HepG2 (cell line): ENCODE results near the gene SMIM43. TPM values are rescaled to one million over a fixed set of nuclear protein-coding genes. Genes with fewer than 3 reads are reported as not detected.

Source experiments
- ATAC-seq: fragments of 200-7000 bp; cut with Tn5 transposase; 3 replicates; pipeline ENCODE4 v1.9.1; 2020; ENCODE audit warnings: mild to moderate bottlenecking, moderate library complexity
- BruUV-seq: library from RNA; stranded (reverse); fragments of 400-500 nt; replicated peaks from 2 replicates; lab custom pipeline; 2021; lab: Mats Ljungman, UMichigan
- CTCF ChIA-PET: fragments of 300-600 bp; formaldehyde crosslinking; extraction: SDS; loops from one replicate; lab custom pipeline; 2021; ENCODE audit warnings: low total read pairs, inconsistent platforms, low intra/inter-chr PET ratio; lab: Yijun Ruan, JAX
- POLR2A ChIA-PET: fragments of 350-600 bp; sonication (Branson Sonifier 250); formaldehyde crosslinking; loops from one replicate; lab custom pipeline; 2020; ENCODE audit warnings: antibody characterized with exemption, inconsistent platforms; lab: Yijun Ruan, JAX
- DNase-seq: peaks from one replicate; pipeline ENCODE4 v3.0.0-alpha.2; 2015; ENCODE audit warnings: low spot score
- FAIRE-seq: peaks from 3 replicates; lab custom pipeline; 2011; peaks lifted over from hg19 to GRCh38; lab: Jason Lieb, UNC
- H2AFZ ChIP-seq: one replicate; pipeline ENCODE4 v1.6.1; 2011; ENCODE audit warnings: low read length, inconsistent platforms
- H3K27ac ChIP-seq: fragments of 300-600 bp; 3 replicates; pipeline ENCODE4 v1.8.0; 2011; ENCODE audit warnings: mixed run types, mild to moderate bottlenecking, mixed read lengths, low read length, inconsistent platforms; ENCODE audit not compliant: insufficient read depth; ENCODE audit errors: extremely low read length
- H3K27me3 ChIP-seq, 2 experiments: fragments of 200-600 bp in 1 of 2; 2 replicates in 1 of 2; 3 replicates in 1 of 2; pipeline versions ENCODE4 v1.6.0 to v1.8.0; 2011; ENCODE audit warnings: low read length in 2 of 2, mild to moderate bottlenecking in 2 of 2, moderate library complexity in 2 of 2, inconsistent platforms in 1 of 2; ENCODE audit not compliant: insufficient read depth in 2 of 2, control insufficient read depth in 1 of 2
- H3K36me3 ChIP-seq, 2 experiments: fragments of 200-600 bp in 1 of 2; replicated peaks in 1 of 2; 2 replicates in 1 of 2; 3 replicates in 1 of 2; pipeline versions ENCODE4 v1.5.1 to v1.8.0; 2011; ENCODE audit warnings: low read length in 2 of 2, inconsistent platforms in 1 of 2; ENCODE audit not compliant: insufficient read depth in 2 of 2, control insufficient read depth in 1 of 2
- H3K4me1 ChIP-seq: 2 replicates; pipeline ENCODE4 v1.5.1; 2012; ENCODE audit warnings: low read length, inconsistent platforms; ENCODE audit not compliant: insufficient read depth
- H3K4me2 ChIP-seq: 2 replicates; pipeline ENCODE4 v1.6.0; 2011; ENCODE audit warnings: low read depth, low read length, inconsistent platforms
- H3K4me3 ChIP-seq, 3 experiments: fragments of 200-600 bp in 1 of 3; sonication (generic), shearing (Covaris generic) in 1 of 3; replicated peaks in 1 of 3; 2 replicates each; pipeline ENCODE4 v1.5.1; 2011 to 2016; ENCODE audit warnings: low read length in 3 of 3, inconsistent platforms in 2 of 3, low read depth in 2 of 3, mild to moderate bottlenecking in 2 of 3, control low read depth in 1 of 3, mixed read lengths in 1 of 3; ENCODE audit not compliant: insufficient read depth in 1 of 3
- H3K79me2 ChIP-seq: one replicate; pipeline ENCODE4 v1.6.1; 2011; ENCODE audit warnings: low read length, inconsistent platforms; ENCODE audit not compliant: insufficient read depth
- H3K9ac ChIP-seq: 2 replicates; pipeline ENCODE4 v1.6.0; 2011; ENCODE audit warnings: mild to moderate bottlenecking, low read depth, low read length, inconsistent platforms; ENCODE audit not compliant: insufficient read depth
- H3K9me3 ChIP-seq: 2 replicates; pipeline ENCODE4 v1.5.1; 2012; ENCODE audit warnings: mild to moderate bottlenecking, low read length
- H4K20me1 ChIP-seq: 2 replicates; pipeline ENCODE4 v1.6.0; 2011; ENCODE audit warnings: inconsistent platforms, mild to moderate bottlenecking, low read length, moderate library complexity; ENCODE audit not compliant: insufficient read depth
- IRX3 ChIP-seq: sonication (generic); formaldehyde crosslinking; IDR thresholded peaks from 2 replicates; pipeline ENCODE4 v1.8.1; 2023; ENCODE audit warnings: mild to moderate bottlenecking, low read depth, missing genetic modification reagents, borderline replicate concordance
- PRPF4 ChIP-seq: fragments of 200-400 bp; formaldehyde crosslinking; IDR thresholded peaks from 2 replicates; pipeline ENCODE4 v1.6.1; 2016; ENCODE audit warnings: low read length, low read depth; ENCODE audit not compliant: poor library complexity, severe bottlenecking
- RARA ChIP-seq: IDR thresholded peaks from 2 replicates; pipeline ENCODE4 v1.6.1; 2016; ENCODE audit warnings: missing genetic modification reagents, missing compliant biosample characterization
- TMF1 ChIP-seq: sonication (generic); formaldehyde crosslinking; IDR thresholded peaks from 2 replicates; pipeline ENCODE4 v1.8.1; 2022; ENCODE audit warnings: low read depth, missing genetic modification reagents
- ZC3H4 ChIP-seq: sonication (generic); formaldehyde crosslinking; IDR thresholded peaks from 2 replicates; pipeline ENCODE4 v1.4.0; 2020; ENCODE audit warnings: missing genetic modification reagents, borderline replicate concordance
- ZFP36L1 ChIP-seq: sonication (generic); formaldehyde crosslinking; IDR thresholded peaks from 2 replicates; pipeline ENCODE4 v1.8.0; 2022; ENCODE audit warnings: mild to moderate bottlenecking, missing genetic modification reagents, moderate library complexity
- WGBS: methylation state at CpG from one replicate; pipeline ENCODE4 v1.1.6; 2017; ENCODE audit warnings: low lambda C conversion rate; 5-methylcytosine and 5-hydroxymethylcytosine counted together
- in situ Hi-C: cut with HindIII; loops from 2 replicates; pipeline ENCODE4 v1.10.0; 2017; ENCODE audit warnings: low pct_unique_long_range_greater_than_20kb; ENCODE audit not compliant: extremely low pct_ligation_motif_present
- intact Hi-C: fragments of 100-400 bp; cut with micrococcal nuclease; formaldehyde crosslinking; loops from one replicate; pipeline ENCODE4 v1.10.0; 2022; ENCODE audit not compliant: unreplicated experiment
- polyA plus RNA-seq, 8 experiments: library from polyadenylated mRNA; depleted of rRNA in 3 of 8; stranded (reverse) in 7 of 8; unstranded in 1 of 8; fragments of >200 nt; fragmentation: Illumina TruSeq in 4 of 8; extraction: Trizol in 4 of 8; gene quantifications; 2 replicates each; pipeline versions ENCODE4 v1.2.1 to v1.2.3, GENCODE V29; 2011 to 2016; ENCODE audit warnings: low read depth in 4 of 8, missing spikeins in 1 of 8, mixed read lengths in 1 of 8; ENCODE audit not compliant: insufficient read depth in 1 of 8
- total RNA-seq, 5 experiments: library from RNA; depleted of rRNA; stranded (reverse); fragments of >200 nt; fragmentation: Illumina TruSeq; extraction: Trizol; gene quantifications; 2 replicates each; pipeline ENCODE4 v1.2.3, GENCODE V29; 2016; ENCODE audit warnings: low read depth in 1 of 5

Gene SMIM43
- total and polyA plus RNA-seq, 2 of the 13 experiments (the other 11 are each of a cell fraction or from before 2014, with no cell fraction given): not detected

DNA sequence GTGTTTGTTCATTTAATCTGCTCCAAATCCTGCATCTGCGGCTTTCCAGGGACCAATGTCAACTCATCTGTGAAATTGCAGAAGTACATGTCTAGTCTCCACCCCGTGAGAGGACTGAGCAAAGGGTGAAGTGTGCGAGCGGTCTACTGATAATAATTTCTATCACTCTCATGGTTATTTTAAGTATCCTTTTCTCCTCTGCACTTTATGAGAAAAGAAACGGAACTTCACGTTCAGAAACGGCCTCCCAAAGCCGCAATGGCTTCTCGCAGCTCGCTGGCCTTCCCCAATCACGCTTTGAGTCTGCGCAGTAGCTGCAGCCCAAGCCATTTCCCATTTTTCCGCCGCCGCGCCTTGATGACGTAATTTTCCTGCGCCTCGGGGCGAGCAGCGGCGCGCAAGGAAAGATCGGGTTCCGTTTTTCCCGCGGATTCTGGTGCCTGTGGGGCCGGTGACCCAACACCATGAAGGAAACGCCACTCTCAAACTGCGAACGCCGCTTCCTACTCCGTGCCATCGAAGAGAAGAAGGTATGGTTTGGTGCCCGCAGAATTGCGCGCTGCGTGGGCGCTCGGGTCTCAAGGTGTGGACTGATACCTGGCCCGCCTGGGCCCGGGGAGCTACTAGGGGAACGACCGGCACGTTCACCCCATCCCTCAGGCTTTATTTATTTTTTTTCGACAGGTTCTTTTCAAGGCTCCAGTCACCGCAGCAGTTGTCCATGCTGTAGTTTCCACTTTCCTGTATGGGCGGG, 36.2 kb upstream of the SMIM43 start, which contains the start of gene EXOSC9 (continued):
- TF ChIP-seq RARA (CRISPR knock-in tag): peak; percentile 39; the same call in 1 of the 2 replicates

DNA sequence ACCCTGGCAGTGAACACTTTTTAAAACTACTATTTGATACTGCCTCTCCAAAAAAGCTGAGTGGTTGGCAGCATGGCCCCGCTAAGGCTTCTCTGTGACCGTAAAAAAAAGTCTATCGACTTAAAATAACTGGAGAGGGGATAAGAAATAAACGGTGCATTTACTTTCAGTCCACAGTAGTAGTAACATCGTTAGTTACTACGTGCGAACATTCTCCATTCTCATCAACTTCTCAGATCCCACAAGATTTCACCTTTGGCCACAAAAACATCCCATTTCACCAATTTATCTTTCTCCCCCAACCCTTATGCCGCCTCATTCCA, 35.6 kb upstream of the SMIM43 start:
- TSS peak; percentile 99 for BruUV-seq
- Histone ChIP-seq H4K20me1 (no peaks in the 10 kb centered on the region), H3K27ac (peak overlapping the region; percentile 93), H3K79me2 (peaks cover 19% of the 10 kb centered on the region), H3K4me3 (peak overlapping the region; percentile 79 to 86 (median 84)), H3K9me3 (no peaks in the 10 kb centered on the region), H3K4me1 (peaks cover 52% of the 10 kb centered on the region), H3K9ac (peak overlapping the region; percentile 87), H3K27me3 (no peaks in the 10 kb centered on the region; a peak in 1 of 5 replicates), H3K4me2 (peak overlapping the region; percentile 97), H2AFZ (peak overlapping the region; percentile 66), H3K36me3 (peaks cover 6 to 14% of the 10 kb centered on the region in 2 experiments; a peak in 4 of 5 replicates)
- intact Hi-C loops (loop anchor here (5.0 kb wide), 1 partner anchor 123 kb away; no protein-coding TSS in a partner anchor), in situ Hi-C loops (no loop called here)
- FAIRE-seq (no peak), ATAC-seq (peak; percentile 38), DNase-seq (no peak)
- ChIA-PET POLR2A (interaction anchor here (1.0 to 2.6 kb wide), 6 partner anchors 10 to 105 kb away, joined by 3 to 14 read pairs (median 7); partner anchors contain the start of genes ANXA5, BBS7 and CCNA2), CTCF (no interaction called here)
- TF ChIP-seq ZFP36L1 (CRISPR knock-in tag): no peak
- TF ChIP-seq PRPF4: peak; percentile 54
- TF ChIP-seq TMF1 (CRISPR knock-in tag): 0 out of 2 replicates have a peak, but pooled peaks have one; percentile 1
- 0 out of 2 replicates have a peak, but pooled peaks have one; percentile 4 for TF ChIP-seq IRX3 (CRISPR knock-in tag)
- peak; percentile 82 for TF ChIP-seq ZC3H4
- WGBS: 53% methylated on average over 8 of the region's 8 CpGs
